Measurements from ENCODE around the gene EVI5.
"Not testable (repeated sequence)": the region's sequence is repeated elsewhere in the genome, so short reads cannot be mapped to it uniquely, and the experiment has no call there.

EVI5 gene

GRCh38 chr1:92791487-92792066, 6.7 kb upstream of the EVI5 start:
- DNase-seq: no peak

- DNase-seq: no peak
These were observed 6.0 kb upstream of the EVI5 start for GRCh38 chr1:92790867-92791266.

- no peak for DNase-seq
These were observed 5.2 kb upstream of the EVI5 start for GRCh38 chr1:92790081-92790480.

GRCh38 chr1:92786111-92786901, 1.4 kb upstream of the EVI5 start:
- DNase-seq: no peak

GRCh38 chr1:92784021-92784638, 778 bp downstream of the EVI5 start:
- no peak for DNase-seq

- not testable (repeated sequence) for DNase-seq
These were observed 1.4 kb downstream of the EVI5 start for GRCh38 chr1:92783550-92783949.

- no peak for DNase-seq
These were observed 6.5 kb downstream of the EVI5 start for GRCh38 chr1:92778376-92778775.

GRCh38 chr1:92774407-92774806, 10.5 kb downstream of the EVI5 start:
- no peak for DNase-seq

- DNase-seq: not testable (repeated sequence)
These were observed 11.2 kb downstream of the EVI5 start for GRCh38 chr1:92773749-92774148.

GRCh38 chr1:92769856-92770255, 15.1 kb downstream of the EVI5 start:
- no peak for DNase-seq

- no peak for DNase-seq
These were observed 16.0 kb downstream of the EVI5 start for GRCh38 chr1:92768915-92769314.

- no peak for DNase-seq
These were observed 16.6 kb downstream of the EVI5 start for GRCh38 chr1:92768296-92768695.

- DNase-seq: no peak
These were observed 20.8 kb downstream of the EVI5 start for GRCh38 chr1:92764116-92764515.

- DNase-seq: no peak
These were observed 22.6 kb downstream of the EVI5 start for GRCh38 chr1:92762355-92762754.

GRCh38 chr1:92759361-92759760, 25.5 kb downstream of the EVI5 start:
- DNase-seq: no peak

GRCh38 chr1:92756537-92756936, 28.4 kb downstream of the EVI5 start:
- DNase-seq: no peak

GRCh38 chr1:92755541-92756461, 29.1 kb downstream of the EVI5 start:
- DNase-seq: no peak

- no peak for DNase-seq
These were observed 30.2 kb downstream of the EVI5 start for GRCh38 chr1:92754719-92755050.

- DNase-seq: no peak
These were observed 30.7 kb downstream of the EVI5 start for GRCh38 chr1:92754000-92754718.

- DNase-seq: no peak
These were observed 32.2 kb downstream of the EVI5 start for GRCh38 chr1:92752719-92753118.

- no peak for DNase-seq
These were observed 35.8 kb downstream of the EVI5 start for GRCh38 chr1:92749024-92749634.

- no peak for DNase-seq
These were observed 36.8 kb downstream of the EVI5 start for GRCh38 chr1:92748138-92748537.
